ENCODE results near the gene ERC2.

Gene ERC2

GRCh38 chr3:55974421-55975165, 493.7 kb downstream of the ERC2 start:
- Histone ChIP-seq H3K27me3 (ENCODE audit: insufficient read depth, low read depth, severe bottlenecking) (no peaks in the 10 kb centered on the region), H3K4me3 (ENCODE audit: low read depth, low read length) (no peak overlapping the region), H3K9me3 (ENCODE audit: severe bottlenecking) (no peaks in the 10 kb centered on the region), H3K36me3 (no peaks in the 10 kb centered on the region), H3K27ac (no peak overlapping the region)
- no peak for TF ChIP-seq CTCF (IDR thresholded peaks at IDR 0.05; ENCODE audit: low read depth, low read length)
- no peak for DNase-seq

GRCh38 chr3:55969634-55970033, 498.6 kb downstream of the ERC2 start:
- Histone ChIP-seq H3K9me3 (ENCODE audit: severe bottlenecking) (no peaks in the 10 kb centered on the region), H3K4me3 (ENCODE audit: low read depth, low read length) (no peak overlapping the region), H3K27ac (no peak overlapping the region), H3K36me3 (no peaks in the 10 kb centered on the region), H3K27me3 (ENCODE audit: insufficient read depth, low read depth, severe bottlenecking) (no peaks in the 10 kb centered on the region)
- no peak for DNase-seq
- TF ChIP-seq CTCF (IDR thresholded peaks at IDR 0.05; ENCODE audit: low read depth, low read length) = no peak

DNA sequence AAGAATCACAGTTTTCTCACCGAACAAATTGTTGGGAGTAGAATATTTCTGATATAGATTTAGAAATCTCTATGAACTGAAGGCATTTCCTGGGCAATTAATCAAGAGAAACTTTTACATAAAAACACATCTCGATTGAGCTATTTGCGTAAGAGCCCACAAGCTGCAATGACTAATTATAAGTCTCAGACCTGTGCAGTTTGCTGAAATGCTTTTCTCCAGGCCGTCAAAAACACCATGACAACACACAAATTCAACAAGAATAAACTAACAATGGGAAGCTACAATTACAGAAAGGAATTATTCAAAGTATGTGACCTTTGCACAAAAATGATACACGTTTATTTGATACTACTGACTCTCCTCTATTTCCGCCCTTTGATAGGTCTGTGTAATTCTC, 499.9 kb downstream of the ERC2 start:
- H3K27ac ChIP-seq = no peak overlapping the region
- TF ChIP-seq CTCF (IDR thresholded peaks at IDR 0.05; ENCODE audit: low read depth, low read length) = no peak
- DNase-seq = no peak
- H3K9me3 ChIP-seq (ENCODE audit: severe bottlenecking) = no peaks in the 10 kb centered on the region
- H3K4me3 ChIP-seq (ENCODE audit: low read depth, low read length) = no peak overlapping the region
- H3K36me3 ChIP-seq = no peaks in the 10 kb centered on the region
- no peaks in the 10 kb centered on the region for H3K27me3 ChIP-seq (ENCODE audit: insufficient read depth, low read depth, severe bottlenecking)

GRCh38 chr3:55966566-55966965, 501.7 kb downstream of the ERC2 start:
- no peaks in the 10 kb centered on the region for H3K27me3 ChIP-seq (ENCODE audit: insufficient read depth, low read depth, severe bottlenecking)
- no peak overlapping the region for H3K4me3 ChIP-seq (ENCODE audit: low read depth, low read length)
- TF ChIP-seq CTCF (IDR thresholded peaks at IDR 0.05; ENCODE audit: low read depth, low read length) = no peak
- DNase-seq = no peak
- H3K9me3 ChIP-seq (ENCODE audit: severe bottlenecking) = no peaks in the 10 kb centered on the region
- no peaks in the 10 kb centered on the region for H3K36me3 ChIP-seq
- H3K27ac ChIP-seq = no peak overlapping the region

DNA sequence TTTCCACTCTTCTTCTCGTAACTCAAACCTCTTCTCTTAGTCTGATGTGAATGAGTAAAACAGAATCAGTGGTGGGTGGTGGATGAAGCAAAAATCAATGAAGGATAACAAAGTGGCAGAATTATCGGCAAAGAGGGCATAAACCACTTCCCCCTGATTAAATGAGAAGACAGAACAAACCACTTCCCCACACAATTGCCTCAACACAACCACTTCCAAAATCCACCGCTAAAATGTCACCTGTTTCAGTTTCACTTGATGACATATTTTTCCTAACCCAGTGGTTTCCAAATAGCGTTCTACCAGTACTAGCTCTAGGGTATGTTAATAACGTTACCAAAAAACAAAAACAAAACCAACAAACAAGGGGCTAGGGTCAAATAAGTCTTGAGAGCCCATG, 502.5 kb downstream of the ERC2 start:
- no peaks in the 10 kb centered on the region for H3K36me3 ChIP-seq
- H3K27ac ChIP-seq = no peak overlapping the region
- no peak overlapping the region for H3K4me3 ChIP-seq (ENCODE audit: low read depth, low read length)
- no peaks in the 10 kb centered on the region for H3K9me3 ChIP-seq (ENCODE audit: severe bottlenecking)
- no peak for TF ChIP-seq CTCF (IDR thresholded peaks at IDR 0.05; ENCODE audit: low read depth, low read length)
- H3K27me3 ChIP-seq (ENCODE audit: insufficient read depth, low read depth, severe bottlenecking) = no peaks in the 10 kb centered on the region
- DNase-seq = no peak

- no peaks in the 10 kb centered on the region for H3K9me3 ChIP-seq (ENCODE audit: severe bottlenecking)
- H3K4me3 ChIP-seq (ENCODE audit: low read depth, low read length) = no peak overlapping the region
- no peak overlapping the region for H3K27ac ChIP-seq
- no peaks in the 10 kb centered on the region for H3K36me3 ChIP-seq
- H3K27me3 ChIP-seq (ENCODE audit: insufficient read depth, low read depth, severe bottlenecking) = no peaks in the 10 kb centered on the region
- DNase-seq = no peak
- TF ChIP-seq CTCF (IDR thresholded peaks at IDR 0.05; ENCODE audit: low read depth, low read length) = no peak
These were observed 503.7 kb downstream of the ERC2 start for GRCh38 chr3:55964491-55964985.

Measured in WERI-Rb-1 (cell line).